PFSK-1 (cell line): ENCODE data around the gene SMAD4.

Experiments used
- POLR2AphosphoS5 ChIP-seq: IDR thresholded peaks from 2 replicates; pipeline ENCODE4 v1.6.1; 2012; ENCODE audit warnings: low read depth, mild to moderate bottlenecking, control low read depth, low read length, moderate library complexity
- TAF1 ChIP-seq: IDR thresholded peaks from 2 replicates; pipeline ENCODE4 v1.6.1; 2012; ENCODE audit warnings: low read length, control low read depth, borderline replicate concordance; ENCODE audit not compliant: insufficient read depth

GRCh38 chr18:51030537-51031258, 685 bp downstream of the SMAD4 start:
- TF ChIP-seq TAF1 (no peak), POLR2AphosphoS5 (no peak)
